ENCODE results near the gene RIBC2.
"Not testable (repeated sequence)": the region's sequence is repeated elsewhere in the genome, so short reads cannot be mapped to it uniquely, and the experiment has no call there.

GRCh38 chr22:45440688-45441087, 27.2 kb downstream of the RIBC2 start:
- TF ChIP-seq, protein P1, sequence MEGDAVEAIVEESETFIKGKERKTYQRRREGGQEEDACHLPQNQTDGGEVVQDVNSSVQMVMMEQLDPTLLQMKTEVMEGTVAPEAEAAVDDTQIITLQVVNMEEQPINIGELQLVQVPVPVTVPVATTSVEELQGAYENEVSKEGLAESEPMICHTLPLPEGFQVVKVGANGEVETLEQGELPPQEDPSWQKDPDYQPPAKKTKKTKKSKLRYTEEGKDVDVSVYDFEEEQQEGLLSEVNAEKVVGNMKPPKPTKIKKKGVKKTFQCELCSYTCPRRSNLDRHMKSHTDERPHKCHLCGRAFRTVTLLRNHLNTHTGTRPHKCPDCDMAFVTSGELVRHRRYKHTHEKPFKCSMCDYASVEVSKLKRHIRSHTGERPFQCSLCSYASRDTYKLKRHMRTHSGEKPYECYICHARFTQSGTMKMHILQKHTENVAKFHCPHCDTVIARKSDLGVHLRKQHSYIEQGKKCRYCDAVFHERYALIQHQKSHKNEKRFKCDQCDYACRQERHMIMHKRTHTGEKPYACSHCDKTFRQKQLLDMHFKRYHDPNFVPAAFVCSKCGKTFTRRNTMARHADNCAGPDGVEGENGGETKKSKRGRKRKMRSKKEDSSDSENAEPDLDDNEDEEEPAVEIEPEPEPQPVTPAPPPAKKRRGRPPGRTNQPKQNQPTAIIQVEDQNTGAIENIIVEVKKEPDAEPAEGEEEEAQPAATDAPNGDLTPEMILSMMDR (IDR thresholded peaks at IDR 0.05): not testable (repeated sequence)
- not testable (repeated sequence) for TF ChIP-seq POLR2A, POLR2AphosphoS5 (IDR thresholded peaks at IDR 0.05)

Measured in gastroesophageal sphincter (tissue), 3 donors.